Endothelial cell of hepatic sinusoid (primary cell): Measurements from ENCODE around the gene CIROP.

Experiments
- in situ Hi-C: cut with HindIII; loops from 2 replicates; pipeline ENCODE4 v1.10.0; 2017; ENCODE audit warnings: low sequenced_read_pairs

The CIROP gene

DNA sequence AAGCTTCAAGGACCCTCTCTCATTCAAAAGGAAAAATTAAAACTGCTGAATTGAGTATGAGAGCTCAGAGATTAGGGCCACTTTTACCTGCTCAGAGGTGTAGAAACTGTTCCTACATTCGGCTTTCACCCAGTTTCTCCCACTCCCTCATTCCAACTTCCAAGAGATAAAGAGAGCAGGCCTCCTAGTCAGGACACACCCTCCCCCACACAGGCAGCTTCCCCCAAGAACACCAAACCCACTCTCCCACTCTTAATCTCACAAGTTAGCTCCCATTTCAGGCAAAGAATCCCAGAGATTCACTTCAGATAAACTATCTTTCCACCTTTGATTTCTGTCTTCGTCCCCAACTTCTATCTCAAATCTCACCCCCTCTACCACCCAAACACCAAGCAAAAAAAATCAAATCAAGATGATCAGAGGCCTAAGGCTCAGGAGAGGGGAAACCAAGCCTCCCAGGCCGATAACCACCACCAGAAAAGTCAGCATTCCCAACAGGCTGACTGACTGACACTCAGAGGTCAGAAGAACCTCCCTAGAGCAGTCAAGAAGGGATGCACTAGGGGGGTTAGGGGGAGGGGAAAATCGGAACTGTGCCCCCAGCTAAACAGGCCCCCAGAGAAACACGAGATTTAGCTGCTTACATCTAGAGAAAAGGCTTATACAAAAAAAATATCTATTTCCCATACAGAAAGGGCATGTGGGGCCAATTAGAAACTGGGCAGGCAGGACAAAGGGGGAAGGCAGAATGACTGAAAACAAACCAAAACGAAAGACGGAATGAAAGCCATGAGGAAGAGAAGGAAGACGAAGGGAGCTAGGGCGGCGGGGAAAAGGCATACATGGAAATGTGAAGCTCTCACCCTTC, 34.3 kb downstream of the CIROP start:
- in situ Hi-C loops: no loop called here

DNA sequence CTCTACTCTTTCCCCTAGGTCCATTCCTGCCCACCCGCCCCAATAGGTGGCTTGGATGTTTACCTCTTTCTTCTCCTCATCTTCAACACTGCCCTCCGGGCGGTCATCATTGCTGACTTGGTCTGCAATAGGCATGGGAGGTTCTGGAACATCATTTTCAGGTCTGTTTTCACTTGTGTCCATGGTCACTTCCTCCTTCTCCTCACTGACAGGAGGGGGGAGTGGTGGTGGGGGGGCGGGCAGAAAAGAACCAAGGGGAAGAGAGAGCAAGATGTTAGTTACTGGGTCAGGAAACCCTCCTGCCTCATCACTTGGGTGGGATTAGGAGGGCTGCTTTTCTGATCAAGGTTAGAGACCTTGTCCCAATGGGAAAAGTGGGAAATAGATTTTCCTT, 35.4 kb downstream of the CIROP start:
- in situ Hi-C loops: no loop called here

- in situ Hi-C loops: no loop called here
Measured at GRCh38 chr14:23068789-23069412, 35.9 kb downstream of the CIROP start.

GRCh38 chr14:23067847-23068788, 36.7 kb downstream of the CIROP start:
- in situ Hi-C loops: no loop called here

DNA sequence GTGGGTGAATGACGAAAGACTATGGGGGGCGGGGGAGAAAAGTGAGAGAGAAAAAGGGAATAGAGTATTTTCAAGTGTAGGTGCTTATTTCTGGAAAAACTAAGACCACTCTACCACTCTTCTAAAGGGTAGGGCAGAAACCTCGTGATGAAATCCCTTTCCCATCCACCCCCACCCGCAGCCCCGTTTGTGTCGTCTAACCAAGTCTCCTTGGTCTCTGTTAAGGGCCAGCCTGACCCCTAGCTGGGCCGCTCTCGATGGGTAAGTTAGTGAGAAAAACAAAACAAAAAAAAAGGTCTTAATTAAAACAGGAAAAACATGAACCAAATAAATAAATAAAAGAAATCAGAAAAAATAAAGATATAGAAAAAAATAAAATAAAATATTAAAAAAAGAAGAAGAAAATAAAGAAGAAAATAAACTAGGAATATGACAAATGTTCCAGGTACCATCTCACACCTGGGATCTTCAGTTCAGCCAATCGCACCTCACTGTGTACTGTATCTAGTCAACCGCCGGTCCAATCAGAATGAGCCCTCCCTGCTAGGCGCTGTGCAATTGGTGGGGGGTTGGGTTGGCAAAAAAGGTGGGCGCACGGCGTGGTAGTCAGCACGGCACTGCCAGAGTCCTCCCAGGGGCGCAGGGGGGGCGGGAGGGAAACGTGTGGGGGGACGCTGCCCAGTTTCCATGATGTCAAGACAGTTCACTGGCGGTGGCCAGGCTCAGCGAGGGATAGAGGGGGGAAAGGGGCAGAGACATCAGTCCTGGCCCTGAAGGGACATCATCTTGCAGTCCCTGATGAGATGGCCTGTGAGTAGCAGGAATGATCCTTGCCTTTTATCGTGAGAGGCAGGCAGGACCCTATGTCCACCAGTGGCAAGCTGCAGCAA, 37.7 kb downstream of the CIROP start:
- in situ Hi-C loops: no loop called here

GRCh38 chr14:23066368-23066767, 38.4 kb downstream of the CIROP start:
- in situ Hi-C loops: no loop called here

GRCh38 chr14:23063601-23064000, 41.2 kb downstream of the CIROP start:
- in situ Hi-C loops: no loop called here

DNA sequence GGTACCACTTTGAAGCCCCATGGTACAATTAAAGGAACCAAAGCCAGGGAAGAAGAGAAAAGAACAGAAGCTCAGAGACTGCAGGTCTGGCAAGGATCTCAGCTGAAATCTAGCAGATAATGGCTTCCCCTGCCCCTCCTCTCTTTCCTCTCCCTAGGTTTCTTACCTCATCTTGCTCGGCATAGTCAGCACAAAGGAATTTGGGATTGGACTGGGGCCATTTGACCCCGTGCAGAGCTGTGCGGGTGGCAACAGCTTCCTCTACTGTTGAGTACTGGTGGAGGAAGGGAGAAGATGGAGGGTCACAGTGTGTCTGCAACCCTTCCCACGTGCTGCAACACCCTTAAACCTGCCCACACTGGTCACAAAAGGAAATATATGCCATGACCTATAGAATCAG, 42.8 kb downstream of the CIROP start:
- in situ Hi-C loops: no loop called here

GRCh38 chr14:23060536-23061260, 44.1 kb downstream of the CIROP start:
- in situ Hi-C loops: no loop called here

- in situ Hi-C loops: no loop called here
Measured at GRCh38 chr14:23058654-23059504, 45.9 kb downstream of the CIROP start.

DNA sequence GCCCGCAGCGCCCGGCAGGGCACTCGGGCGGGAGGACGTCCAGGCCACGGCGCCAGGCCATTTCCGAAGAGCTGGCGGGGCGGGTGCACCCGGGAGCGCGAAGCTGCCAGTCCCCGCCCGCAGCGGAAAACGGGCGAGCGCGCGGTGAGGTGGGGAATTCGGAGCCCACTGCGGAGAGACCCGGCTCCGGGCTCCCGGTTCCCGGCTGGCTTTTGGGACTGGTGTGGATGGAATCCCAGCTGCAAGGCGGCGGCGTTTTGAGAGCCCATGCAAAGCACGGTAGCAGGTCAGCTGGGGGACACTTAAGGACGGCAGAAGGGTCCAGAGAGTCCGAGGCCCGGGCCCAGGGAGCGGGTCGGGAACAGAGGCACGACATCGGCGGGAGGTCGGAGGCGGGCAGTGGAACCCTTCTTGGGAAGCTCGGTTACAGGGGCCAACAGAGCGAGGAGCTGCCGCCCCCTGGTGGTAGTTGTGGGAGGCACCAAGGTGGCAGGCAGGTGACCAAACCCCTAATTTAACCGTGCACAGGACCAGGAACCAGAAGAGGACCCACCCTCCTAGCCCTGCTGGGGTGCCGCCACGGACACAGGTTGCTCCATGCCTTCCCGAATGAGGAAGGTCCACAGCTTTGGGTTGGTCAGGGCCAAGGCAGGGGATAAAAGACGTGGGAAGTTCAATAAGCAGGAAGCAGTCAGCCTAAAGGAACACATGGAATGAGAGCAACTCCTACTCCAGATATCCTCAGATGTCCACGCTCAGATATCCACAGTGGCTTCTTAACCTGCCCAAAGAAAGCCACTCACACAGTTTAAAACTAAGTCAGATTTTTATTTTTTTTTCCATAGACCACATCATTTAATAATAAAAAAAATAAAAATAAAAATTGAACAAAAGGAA, 46.8 kb downstream of the CIROP start:
- in situ Hi-C loops: no loop called here

- in situ Hi-C loops: no loop called here
Measured at GRCh38 chr14:23056956-23057756, 47.6 kb downstream of the CIROP start, which contains the start of gene CDH24. CDH24 (minus strand) TSS chr14:23057520; CDS start chr14:23055733, 1,787 bp downstream.

DNA sequence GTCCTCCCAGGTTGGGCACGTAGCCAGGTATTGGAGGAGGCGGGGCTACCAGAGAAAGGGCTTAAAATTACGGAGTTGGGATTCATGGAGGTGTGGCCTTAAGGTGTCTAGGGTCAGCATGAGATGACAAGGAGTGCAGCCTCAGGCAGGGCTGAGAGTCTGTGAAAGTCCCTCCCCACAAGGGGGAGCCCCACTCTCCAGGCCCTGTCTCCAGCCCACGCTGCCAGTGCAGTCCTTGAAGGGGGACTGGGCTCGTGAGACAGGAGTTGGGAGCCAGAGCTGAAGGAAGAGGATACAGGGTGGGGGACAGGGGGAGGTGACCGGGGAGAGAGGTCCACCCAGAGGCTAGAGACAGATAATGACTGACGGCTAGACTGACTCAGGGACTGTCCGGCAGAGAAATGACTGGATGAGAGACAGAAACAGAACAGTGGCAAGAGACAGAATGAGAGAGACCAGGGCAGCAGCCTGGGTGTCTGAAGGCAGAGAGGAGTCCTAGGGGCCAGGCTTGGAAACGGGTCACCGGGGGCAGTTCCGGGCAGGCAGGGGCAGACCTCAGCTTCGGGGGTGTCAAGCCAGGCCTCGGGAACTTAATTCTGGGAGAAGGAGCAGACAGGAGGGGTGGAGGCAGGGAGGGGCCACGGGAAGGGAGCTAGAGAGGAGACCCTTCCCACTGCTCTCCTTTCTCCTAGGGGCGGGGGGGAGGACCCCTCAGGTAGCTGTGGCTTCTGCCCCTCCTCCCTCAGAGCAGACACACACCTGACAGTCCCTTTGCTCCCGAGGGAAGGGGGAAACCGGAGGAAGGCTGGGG, 48.4 kb downstream of the CIROP start:
- in situ Hi-C loops: no loop called here

- in situ Hi-C loops: no loop called here
Measured at GRCh38 chr14:23055621-23056144, 49.1 kb downstream of the CIROP start.

GRCh38 chr14:23055147-23055550, 49.6 kb downstream of the CIROP start:
- in situ Hi-C loops: no loop called here
